GM18499 (cell line): ENCODE data around the gene WNT2.

ENCODE experiments used
- ATAC-seq: cut with Tn5 transposase; IDR thresholded peaks from one replicate; pipeline ENCODE4 v1.9.1; 2021; ENCODE audit warnings: moderate number of reproducible peaks; ENCODE audit not compliant: insufficient read depth, unreplicated experiment

WNT2 gene

DNA sequence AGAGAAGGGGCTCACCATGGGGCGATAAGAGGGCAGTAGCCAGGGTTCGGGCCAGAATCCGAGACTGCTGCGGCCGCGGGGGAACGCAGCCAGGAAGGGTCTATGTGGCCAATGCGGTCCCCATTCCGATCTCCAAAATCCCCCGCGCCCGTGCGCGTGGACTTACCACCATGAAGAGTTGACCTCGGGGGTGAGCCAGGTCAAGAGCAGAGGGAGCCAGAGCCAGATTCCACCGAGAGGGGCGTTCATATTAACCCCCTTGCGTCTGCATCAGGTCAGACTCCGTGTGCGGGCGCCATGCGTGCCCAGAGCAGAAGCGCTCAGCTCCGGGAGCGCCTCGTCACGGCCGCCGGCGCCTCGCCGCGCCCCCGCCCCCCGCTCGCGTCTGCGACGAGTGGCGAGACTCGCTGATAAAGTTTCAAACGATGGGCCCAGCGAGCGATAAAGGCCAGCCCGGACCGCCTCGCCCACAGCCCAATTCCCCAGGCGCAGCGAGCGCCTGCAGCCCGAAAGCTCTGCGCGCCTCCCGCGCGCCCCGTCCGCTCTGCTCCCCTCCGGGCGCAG lies at the start of gene WNT2:
WNT2 (minus strand) TSS at position 318 of the 564 bp plus-strand sequence; CDS start at position 249, 69 bp downstream.
- no peak for ATAC-seq

DNA sequence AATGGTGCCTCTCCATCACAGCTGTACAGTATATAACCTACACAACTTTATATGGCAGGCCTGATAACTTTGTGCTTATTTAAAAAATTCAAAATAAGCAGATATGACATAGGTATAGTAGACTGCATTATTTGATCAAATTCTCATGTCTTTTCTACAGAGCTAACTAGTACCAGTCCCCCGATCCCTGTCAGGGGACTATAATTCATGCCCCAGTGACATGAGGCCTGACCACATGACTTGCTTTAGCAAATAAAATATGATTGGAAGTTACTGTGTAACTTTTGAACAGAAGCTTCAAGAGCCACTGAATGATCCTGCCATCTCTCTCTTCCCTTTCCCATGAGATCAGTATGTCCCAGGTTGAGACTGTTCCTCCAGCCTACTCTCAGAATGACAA lies 49.2 kb upstream of the WNT2 start:
- ATAC-seq: no peak

DNA sequence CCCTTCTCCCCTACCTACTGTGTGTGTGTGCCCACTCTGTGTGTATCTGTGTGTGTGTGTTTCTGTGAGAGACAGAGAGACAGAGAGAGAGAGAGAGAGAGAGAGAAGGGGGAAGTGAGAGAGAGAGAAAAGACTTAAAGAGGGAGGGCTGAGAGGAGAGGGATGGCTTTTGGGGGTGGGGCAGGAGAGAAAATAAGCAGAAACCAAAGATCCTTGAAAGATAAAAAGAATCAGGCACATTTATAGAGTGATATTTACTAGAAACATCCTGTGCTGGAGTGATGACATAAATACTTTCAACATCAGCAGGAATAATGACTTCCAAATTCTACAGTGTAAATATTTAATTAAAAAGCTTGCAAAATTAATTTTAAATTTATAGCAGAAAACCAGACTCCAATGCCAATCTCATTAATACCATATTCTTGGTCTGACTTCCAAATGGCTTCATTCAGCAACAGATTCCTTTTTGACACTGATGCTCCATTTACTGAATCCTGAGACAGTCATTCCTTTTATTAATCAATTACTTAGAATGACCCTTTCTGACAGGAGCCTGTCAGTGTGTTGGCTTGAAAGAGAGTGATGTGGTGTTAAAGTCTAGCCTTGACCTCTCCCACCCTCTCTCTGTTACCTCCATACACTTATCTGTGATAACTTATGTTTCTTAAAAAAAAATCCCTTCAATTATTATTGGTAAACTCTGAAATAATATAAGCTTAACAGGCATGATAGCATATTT lies 41.7 kb upstream of the WNT2 start:
- ATAC-seq: no peak

DNA sequence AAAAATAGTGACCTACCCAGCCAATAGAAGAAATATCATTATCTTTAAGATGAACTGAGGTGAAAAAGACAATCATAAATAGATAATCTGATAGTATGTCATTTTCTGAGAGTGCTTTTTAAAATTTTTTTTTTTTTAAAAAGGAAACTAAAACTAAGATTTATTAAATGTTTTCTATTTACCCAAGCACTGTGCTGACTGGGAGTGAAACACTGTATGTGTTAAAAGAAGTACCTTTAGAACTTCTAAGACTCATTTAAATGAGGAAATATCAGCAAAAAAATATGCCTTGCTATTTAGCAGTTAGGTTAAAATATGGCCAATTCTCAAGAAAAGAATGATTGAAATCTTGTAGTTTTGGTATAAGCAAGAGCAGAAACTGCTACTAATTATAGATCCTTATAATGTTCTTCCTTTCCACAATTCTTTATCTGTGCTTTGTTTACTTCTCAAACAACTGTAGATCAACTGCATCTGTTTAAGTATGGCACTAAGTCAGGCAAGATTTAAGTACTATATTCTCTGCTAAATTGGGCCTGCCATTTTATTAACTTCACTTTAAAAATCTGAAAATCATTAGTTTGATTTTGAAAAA lies 39.5 kb upstream of the WNT2 start:
- ATAC-seq: no peak

DNA sequence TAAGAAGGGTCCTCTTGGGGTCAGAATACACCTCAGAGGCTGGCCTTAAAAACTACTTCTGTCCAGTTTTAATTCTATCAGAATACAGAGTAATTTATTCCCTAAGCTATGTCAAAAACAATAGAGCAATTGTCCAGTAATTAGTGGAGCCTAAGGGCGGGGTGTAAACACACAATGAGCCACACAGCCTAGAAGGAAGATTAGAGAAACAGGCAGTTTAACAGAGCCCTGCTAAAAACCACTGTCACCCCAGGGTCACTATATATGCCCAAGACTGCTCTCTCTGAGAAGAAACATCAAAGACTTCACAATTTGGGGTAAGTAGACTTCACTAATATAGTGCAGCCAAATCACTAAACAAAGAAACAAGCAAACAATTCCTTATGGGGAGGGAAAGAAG lies 27.2 kb upstream of the WNT2 start:
- ATAC-seq: no peak

DNA sequence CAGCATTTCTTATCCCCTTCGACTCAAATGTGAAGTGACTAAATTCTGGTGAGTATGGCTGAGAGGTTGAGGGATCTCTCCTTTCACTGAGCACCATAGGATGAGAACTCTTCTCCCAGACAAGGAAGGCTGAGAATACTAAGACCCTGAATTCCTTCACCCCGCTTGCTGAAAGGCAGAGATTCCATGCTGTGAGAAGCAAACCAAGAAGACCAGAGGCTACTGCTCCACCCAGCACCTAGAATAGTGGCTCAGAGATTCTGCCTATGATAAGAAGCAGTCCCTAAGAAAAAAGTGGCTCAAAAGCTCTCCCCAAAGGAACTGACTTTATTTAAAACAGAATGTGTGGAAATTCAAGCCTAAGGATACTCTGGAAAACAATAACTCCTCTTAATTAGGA lies 26.7 kb upstream of the WNT2 start:
- no peak for ATAC-seq

DNA sequence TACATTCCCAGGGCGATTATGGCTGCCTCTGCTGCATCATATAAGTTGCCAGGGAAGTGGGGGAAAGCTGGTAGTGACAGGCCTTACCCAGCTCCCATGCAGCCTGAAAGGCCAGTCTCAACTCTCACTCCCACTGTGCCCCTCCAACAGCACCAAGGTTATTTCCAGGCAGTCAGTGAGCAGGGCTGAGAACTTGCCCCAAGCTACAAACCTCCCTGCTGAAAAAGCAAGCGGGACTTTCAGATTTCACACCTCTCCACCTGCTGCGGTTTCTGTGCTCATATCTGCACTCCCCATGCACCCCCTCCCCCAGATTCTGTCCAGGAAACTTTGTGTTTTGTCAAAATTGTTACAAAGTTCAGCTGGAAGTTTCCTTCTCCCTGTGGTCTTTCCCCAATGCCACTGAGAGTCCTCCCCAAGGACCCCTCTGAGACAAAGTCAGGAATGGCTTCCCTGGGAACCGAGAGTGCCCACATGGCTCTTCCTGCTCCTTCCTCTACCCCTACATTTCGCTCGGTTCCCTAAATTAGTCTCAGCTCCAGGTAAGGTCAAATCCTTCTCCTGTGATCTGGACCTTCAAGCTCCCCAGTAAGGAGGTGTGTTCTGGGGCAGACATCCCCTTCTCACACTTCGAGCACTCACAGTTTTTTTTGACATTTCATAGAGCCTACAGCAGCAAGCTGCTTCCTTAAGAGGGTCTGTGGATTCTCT lies 25.3 kb upstream of the WNT2 start:
- ATAC-seq: no peak

DNA sequence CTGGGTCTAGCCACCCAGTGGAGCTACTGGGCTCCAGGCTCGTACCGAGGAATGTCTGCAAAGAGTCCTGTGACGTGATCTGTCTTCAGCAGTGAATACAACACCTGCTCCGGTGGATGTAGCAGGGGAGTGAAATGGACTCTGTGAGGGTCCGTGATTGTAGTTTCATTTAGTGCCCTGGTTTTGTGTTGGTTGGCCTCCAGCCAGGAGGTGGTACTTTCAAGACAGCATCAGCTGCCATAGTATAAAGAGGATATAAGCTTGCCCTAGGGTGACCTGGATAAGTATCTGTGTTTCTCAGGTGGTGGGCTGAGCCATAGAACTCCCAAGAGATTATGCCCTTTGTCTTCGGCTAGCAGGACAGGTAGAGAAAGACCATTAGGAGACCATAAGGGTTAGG lies 24.6 kb upstream of the WNT2 start:
- no peak for ATAC-seq

DNA sequence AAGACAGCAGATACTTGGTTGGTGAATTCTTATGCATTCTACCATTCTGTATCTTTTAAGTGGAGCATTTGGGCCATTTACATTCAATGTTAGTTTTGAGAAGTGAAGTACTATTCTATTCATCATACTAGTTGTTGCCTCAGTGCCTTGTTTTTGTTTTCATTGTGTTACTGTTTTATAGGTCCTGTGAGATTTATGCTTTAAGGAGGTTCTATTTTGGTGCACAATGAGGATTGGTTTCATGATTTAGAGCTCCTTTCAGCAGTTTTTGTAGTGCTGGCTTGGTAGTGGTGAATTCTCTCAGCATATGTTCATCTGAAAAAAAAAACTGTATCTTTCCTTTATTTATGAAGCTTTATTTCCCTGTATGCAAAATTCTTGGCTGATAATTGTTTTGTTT lies 23.3 kb upstream of the WNT2 start:
- ATAC-seq: no peak

DNA sequence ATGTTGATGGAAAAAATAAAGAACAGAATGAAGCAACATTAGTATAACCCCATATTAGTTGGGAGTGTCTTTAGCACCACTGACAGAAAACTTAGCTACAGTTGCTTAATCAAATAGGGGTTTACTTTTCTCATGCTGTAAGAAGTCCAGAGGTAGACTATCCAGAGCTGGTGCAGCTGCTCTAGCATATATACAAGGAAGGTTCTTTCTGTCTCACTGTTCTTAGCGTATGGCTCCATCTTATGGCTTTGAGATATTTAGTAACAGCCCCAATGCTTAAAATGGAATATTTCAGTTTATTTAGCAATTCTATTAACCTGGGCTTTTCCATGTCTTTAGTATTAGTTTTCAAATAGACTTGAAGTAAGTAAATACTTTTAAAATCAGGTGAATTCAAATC lies 15.2 kb upstream of the WNT2 start:
- ATAC-seq: no peak

DNA sequence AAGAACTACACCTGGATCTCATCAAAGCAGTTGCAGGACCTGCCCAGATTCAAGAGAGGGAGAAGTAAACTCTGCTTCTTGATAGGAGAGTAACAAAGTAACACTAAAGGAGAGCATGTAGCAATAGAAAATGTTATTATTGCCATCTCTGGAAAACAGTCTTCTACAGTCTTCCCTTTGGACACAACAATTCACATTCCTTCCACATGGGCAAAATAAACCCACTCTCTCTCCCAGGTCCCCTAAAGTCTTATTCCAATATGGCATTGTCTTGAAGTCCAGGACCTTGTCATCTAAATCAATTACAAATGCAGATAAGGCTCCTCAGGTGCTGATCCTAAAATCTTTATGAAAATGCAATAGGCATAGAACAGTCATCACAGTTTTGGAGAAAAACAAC lies 10.3 kb upstream of the WNT2 start:
- ATAC-seq: no peak

DNA sequence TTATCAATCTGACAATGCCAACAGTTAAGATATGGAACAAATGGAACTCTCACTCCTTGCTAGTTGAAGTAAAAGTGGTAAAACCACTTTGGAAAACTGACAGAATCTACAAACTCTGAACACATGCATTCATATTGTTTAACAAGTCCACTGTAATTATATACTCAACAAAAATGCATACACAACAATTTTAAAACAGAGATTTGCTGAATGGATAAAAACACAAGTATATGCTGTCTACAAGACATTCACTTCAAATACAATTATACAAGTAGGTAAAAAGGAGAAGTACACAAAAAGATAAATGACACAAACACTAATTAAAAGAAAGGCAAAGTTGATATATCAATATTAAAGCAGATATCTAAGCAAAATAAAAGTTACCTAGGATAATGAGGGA lies 9.2 kb upstream of the WNT2 start:
- ATAC-seq: no peak

DNA sequence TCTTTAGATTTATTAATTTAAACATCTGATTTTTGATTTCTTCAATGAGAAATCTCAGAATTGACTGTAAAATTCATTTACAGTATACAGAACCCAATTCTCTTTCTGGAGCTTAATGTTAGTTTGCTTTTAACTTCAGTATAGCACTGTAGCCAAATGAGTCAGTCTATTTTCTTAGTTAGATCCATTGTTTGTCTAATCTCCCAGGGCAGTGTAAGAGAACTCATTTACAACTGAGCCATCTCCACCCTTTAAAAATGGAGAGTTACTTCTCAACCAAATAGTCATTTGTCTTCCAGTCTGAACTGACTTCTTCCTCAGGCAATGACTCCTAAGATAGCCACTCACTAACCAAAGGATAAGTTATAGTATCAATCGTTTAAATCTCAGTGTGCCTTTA lies 3.0 kb upstream of the WNT2 start:
- no peak for ATAC-seq

DNA sequence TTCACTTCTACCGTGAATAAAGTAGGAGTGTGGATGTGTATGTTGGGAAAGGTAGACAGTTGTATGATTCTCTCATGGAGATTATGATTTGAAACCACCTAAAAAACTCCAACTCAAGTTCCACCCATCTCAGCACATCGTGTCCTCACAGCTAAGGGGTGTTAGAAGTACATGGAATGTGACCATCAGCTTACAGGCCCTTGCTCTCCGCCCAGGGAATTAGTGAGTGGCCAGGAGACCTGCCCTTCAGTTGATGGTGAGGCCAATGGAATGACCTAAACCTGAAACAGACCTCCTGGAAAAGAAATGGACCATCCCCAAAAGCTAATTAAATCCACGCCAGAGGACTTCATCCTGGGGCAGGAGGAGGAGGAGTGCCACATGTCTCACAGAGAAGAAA lies 2.1 kb upstream of the WNT2 start:
- no peak for ATAC-seq

DNA sequence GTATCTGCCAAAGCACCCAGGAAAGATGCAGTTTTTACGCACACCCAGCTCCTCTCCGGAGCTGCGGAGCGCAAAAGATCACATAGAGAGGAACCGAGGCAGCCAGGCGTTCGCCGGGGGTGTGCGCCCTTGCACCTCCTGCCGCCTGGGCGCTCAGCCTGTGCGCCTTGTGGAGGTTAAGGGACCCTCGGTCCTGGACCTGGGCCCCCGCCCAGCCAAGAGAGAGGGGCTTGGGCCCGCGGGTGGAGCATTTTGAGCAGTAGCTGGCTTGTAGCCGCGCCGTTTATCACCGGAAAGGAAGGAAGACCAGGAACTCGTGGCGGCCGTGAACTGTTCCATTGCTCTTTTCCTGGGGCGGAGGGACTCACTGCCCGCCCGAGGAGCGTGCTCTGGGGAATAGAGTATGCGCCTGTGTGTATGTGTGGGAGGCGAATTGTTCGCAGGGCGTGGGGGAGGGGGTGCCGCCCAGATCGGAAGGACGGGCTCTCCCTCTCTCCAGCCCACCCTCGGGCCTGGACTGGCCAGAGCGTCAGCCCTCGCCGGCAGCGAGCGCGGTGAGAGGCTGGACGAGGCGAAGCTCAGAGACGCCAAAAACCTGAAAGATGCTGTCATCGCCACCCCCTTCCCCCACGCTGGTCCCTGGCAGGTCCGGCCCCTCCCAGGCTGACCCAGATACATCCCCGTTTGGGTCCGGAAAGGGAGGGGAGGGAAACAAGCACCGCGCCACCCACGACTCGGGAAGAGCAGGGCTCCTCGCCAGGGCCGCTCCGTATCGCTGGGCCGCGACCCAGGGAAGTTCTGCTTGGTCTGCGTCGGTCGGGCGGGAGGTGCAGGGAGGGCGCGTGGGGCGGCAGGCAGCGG lies 1.2 kb upstream of the WNT2 start:
- no peak for ATAC-seq

DNA sequence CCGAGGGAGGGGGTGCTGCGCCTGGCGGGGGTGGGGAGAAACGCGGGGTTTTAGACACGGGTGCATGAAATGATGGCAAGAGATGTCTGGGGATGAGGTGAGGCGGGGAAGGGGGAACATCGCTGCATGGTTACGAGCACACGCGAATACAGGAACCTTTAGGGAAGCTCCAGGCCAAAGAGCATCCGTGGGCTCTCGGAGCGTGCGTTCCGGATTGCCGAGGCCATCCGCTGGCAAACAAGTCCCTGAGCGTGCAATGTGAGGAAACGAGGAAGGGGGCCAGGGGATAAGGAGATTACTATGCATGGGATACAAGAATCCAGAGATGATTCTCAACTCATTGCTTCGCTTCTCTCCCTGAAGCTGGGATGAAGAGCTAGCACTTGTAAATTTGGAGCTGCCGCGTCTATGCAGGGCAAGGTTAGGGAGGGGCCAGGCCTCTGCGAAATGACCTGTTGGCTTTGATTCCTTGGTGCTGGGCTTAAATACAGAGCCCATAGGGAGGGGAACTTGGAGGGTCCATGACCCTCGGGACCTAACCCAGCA lies 520 bp upstream of the WNT2 start:
- ATAC-seq: no peak

DNA sequence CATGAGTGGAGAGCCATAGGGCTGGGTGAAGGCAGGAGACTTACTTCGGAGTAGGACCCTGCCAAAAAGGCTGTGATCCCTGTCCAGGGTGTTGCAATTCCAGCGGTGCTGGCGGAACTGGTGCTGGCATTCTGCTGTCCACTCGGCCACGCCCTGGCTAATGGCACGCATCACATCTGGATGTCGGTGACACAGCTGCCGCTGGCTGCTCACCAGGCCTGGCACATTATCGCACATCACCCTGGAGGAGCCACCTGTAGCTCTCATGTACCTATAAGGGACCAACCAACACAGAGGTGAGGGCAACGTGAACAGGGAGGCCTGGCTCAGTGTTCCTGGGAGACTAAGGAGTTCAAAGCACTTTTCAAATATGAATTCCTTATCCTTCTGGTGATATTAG lies 2.3 kb downstream of the WNT2 start:
- ATAC-seq: no peak

DNA sequence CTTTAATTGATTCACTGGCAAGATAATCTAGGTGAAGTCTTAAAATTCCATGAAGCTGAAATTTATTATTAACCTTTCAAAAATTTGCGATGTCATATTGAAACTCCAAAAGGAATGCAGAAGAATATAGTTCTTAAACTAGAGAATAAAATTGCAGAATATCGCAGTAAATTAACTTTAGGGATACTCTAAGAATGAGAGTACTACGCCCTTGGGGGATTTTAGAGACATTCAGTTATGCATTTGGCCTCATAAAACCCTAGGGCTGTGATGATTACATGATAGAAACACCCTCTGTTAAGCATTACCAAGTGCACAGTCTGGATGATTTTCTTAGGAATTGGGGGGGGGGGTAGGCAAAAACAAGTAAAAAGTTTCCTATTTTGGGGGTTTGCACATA lies 3.7 kb downstream of the WNT2 start:
- ATAC-seq: no peak

DNA sequence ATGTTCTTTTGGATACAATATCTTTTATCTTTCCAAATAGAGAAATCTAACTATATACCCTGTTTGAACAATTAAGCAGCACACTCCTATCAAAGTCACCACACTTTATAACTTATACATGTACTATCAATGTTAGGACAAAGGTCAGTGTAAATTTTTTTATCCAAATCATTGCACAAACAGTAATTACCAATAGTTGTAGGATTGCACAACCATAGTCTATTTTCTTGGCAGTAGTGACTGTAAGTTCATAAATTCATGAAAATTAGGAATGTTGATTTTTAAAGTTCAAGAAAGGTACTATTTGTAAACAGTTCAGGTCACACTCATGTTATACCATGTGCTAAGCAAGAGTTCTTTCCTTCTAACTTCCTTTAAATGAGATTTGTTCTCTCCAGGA lies 9.3 kb downstream of the WNT2 start:
- ATAC-seq: no peak
